Measurements from ENCODE around the gene HSPA12B.

HSPA12B gene, protein sequence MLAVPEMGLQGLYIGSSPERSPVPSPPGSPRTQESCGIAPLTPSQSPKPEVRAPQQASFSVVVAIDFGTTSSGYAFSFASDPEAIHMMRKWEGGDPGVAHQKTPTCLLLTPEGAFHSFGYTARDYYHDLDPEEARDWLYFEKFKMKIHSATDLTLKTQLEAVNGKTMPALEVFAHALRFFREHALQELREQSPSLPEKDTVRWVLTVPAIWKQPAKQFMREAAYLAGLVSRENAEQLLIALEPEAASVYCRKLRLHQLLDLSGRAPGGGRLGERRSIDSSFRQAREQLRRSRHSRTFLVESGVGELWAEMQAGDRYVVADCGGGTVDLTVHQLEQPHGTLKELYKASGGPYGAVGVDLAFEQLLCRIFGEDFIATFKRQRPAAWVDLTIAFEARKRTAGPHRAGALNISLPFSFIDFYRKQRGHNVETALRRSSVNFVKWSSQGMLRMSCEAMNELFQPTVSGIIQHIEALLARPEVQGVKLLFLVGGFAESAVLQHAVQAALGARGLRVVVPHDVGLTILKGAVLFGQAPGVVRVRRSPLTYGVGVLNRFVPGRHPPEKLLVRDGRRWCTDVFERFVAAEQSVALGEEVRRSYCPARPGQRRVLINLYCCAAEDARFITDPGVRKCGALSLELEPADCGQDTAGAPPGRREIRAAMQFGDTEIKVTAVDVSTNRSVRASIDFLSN

DNA sequence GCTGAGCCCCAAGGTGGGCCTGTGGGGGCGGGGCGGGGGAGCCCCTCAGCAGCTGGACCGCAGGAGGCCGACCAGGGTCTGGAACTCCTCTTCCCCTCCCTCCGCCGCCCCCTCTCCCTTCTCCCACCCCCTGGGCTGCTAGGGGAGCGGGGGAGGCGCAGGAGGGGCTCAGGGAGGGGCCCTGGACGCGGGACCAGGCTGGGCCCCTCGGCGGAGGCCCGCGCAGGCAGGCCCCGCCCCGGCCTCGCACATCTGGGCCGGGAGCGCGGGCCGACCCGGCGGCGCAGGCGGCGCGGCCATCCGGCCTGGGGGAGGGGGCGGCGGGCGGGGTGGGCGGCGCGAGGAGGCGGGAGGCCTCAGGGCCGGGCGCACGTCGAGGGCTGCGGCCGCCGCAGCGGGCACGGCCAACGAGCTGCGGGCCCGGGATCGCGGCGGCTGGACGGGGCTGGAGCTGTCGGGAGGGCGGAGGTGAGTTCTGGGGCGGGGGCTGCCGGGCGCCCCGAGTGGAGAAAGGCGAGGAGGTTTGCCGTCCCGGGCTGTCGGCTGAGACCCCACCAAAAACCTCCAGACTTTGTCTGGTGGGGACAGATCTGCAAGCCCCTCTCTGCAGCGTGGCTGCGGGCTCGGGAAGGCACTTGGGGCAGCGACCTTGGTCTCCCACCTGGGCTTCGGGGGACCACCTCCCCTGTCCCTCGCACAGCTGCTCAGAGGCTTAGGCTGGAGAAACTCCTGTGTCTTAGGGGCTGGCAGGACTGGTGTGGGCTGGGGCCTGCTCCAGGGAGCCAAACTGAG is at the start of gene HSPA12B:
Gene HSPA12B, plus strand, starts transcription at position 359 of the 792 bp plus-strand sequence. CDS start 5,990 bp downstream, outside the sequence.
- DNase-seq (ENCODE audit: low read depth): no peak

DNA sequence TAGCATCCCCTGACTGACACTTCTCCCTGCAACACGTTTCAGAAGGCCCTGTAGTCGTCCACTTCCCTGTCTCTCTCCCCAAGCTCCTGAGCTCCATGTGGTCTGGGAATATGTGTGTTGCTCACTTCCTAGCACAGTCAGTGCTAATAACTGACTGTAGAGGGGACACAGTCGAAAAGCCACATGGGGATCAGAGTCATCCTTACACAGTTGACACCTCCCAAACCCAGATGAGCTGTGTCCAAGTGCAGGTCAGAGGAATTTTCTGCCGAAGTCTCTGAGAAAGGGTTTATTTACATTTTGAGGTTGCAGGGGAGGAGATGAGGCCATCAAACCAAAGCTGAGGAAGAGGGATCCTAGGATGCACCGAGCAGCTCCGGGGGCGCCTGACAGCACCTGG is 47.1 kb upstream of the HSPA12B start:
- DNase-seq (ENCODE audit: low read depth): no peak

DNA sequence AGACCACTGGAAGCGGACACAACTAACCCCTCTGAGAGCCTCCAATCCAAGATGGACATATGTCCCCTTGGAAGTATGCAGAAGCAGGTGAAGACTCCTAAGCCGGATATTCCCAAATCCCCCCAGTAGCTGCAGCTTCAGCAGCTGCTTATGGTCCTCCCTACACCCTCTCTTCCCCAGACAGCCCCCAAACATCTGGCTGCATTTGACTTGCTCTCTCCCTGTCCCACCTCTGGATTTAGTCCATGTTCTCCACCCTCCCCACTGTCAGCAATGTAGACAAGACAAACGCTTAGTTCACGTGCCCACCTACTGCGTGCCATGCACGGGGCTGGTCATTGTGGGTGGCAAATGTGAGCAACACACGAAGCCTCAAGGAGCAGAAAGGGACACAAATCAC is 46.1 kb upstream of the HSPA12B start:
- DNase-seq (ENCODE audit: low read depth): no peak

DNA sequence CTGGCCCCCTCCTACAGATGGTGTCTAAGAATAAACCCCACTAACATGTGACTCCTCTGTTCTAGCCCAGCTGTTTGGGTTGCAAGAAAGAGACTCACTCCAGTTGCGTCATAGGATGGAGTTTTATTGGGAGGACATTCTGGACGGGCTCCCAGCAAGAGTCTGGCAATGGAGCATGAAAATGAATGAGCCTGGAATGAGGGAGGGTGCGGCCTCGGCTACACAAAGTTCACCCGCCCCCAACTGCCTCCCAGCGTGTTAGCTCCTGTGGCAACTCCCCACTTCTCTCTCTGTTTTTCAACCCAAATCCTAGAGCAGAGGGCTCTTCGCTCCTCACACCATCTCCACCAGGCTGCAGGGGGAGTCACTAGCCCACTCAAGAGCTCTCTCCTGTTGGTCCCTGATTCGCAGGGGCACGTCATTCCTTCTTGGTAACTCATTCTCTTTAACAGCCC is 45.6 kb upstream of the HSPA12B start:
- DNase-seq (ENCODE audit: low read depth): peak; percentile 96

DNA sequence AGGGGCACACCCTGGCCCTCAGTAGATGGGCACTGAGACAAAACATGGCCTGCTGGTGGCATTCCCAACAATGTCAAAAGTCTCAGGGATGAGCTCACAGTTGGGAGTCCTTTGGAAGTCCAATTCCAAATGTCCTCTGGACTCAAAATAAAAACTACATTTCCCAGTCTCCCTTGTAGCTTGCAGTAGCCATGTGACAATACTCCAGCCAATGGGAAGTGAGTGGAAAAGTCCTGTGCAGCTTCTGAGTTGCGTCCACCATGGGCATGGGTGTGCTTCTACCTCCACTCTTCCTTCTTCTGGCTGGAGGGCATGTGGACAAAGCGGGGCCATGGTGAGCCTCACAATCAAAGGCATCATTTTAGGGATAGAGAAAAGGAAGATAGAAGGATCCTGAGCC is 44.8 kb upstream of the HSPA12B start:
- no peak for DNase-seq (ENCODE audit: low read depth)

DNA sequence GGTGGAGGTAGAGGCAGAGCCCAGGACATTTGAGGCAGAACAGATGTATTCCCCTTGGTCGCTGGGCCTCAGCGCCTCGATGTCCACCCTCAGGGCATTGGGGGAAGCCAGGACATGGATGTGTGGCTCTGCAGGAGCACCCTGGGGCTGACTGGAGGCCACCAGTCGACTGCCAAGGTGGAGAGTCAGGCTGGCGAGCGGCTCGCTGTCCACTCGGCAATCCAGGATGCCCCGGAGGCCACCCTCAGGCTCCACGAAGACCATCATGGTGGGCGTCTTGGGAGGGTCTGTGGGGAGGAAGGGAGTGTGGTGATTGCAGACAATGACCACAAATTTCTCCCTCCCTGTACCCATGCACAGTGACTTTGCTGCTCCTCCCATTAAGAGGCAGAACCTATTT is 42.5 kb upstream of the HSPA12B start:
- no peak for DNase-seq (ENCODE audit: low read depth)

DNA sequence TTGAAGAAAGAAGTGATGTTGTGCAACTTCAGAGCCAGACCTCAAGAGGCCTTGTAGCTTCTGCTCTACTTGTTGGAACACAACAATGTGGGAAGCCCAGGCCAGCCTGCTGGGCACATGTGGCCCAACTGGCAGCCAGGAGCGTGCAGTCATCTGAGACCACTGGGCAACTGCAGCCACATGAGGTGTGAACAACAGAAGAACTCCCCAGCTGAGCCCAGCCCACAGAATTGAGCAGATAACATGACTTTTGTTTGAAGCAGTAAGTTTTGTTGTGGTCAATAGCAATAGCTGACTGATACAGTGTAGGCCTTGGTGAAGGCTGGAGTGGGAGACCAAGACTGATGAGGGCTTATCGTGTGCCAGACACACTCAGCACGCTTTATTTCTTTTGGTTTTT is 42.1 kb upstream of the HSPA12B start:
- no peak for DNase-seq (ENCODE audit: low read depth)

DNA sequence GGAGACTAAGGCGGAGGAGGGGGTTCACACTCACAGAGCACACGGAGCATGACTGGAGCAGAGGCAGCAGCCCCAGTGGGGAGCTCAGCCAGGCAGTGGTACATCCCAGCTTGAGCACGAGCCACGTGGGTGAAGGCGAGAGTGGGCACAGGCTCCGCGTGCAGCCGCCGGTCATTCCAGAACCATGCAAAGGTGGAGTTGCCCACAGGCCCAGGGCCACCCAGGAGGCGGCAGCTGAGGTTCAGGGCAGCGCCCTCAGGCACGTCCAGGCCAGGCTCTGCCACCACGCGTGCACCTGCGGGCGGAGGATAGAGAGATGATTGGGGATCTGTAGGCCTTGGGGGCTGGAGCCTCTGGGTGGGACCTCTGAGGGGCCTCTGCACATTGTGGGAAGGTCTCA is 41.2 kb upstream of the HSPA12B start:
- DNase-seq (ENCODE audit: low read depth): no peak

DNA sequence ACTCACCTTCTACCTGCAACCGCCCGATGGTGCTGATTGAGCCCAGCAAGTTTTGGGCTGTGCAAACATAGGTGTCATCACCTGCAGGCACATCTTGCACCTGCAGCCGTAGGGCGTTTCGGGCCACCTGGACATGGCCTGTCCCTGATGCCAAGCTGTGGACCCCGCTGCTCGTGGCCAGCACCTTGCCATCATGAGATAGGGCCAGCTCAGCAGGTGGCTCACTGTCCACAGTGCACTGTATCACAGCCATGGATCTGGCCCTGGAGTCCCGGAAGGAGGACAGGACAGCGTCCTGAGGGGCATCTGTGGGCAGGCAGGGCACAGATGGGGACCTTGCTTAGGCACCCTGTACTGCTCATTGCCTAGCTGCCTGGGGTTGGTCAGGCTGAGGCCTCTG is 40.6 kb upstream of the HSPA12B start:
- no peak for DNase-seq (ENCODE audit: low read depth)

DNA sequence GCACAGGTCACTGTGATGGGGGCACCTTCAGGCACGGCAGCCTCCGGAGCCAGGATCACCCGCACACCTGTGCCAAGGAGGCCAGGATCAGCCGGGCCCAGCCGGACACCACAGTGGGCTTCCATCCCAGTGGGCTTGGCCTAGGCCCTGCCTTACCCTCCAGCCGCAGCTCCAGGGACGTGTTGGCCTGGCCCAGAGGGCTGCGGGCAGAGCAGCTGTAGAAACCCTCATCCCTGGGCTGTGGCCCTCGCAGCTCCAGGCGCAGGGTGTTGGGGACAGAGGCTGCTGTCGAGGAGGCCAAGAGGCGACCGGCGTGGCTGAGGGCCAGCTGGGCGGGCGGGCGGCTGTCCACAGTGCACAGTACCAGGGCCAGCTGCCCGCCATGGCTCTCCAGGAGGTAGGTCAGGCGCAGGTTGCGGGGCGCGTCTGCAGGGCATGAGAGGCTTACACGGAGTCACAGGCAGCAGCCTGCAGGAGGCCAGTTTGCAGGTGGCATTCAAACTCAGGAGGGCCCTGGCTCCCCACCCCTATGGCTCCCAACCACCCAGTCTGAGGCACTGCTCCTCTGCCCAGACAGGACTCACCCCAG is 39.7 kb upstream of the HSPA12B start:
- DNase-seq (ENCODE audit: low read depth): no peak

DNA sequence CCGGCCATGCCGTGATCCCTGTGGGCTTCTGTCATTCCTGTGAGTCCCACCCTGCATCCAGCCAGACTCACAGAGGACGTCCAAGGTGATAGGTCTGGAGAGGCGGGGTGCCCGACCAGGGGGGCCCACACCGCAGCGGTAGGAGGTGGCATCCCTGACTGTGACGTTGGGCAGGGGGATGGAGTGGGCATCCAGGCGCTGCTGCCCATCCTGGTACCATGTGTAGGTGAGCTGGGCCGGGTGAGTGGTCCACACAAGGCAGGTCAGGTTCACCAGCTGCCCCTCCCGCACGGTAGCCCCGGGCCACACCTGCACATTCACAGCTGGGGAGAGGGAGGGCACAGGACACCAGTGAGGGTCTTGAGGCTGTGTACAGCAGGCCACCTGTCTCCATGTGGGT is 39.1 kb upstream of the HSPA12B start:
- no peak for DNase-seq (ENCODE audit: low read depth)

DNA sequence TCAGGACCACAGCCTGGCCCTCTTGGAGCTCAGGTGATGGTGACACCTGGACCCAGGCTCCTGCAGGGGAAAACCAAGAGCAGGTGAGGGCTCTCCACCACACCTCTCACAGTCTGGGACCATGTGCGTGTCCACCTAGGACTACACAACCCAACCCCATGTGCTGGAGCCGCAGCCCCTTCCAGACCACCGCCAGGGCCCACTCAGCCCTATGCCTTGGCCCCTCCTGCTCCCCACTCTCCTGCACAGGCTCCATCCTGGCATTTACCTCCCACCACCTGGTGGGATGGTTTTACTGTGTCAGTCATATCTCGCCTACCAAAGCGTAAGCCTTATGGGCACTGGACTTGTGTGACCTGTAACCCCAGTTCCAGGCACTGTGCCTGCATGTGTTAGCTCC is 37.6 kb upstream of the HSPA12B start:
- no peak for DNase-seq (ENCODE audit: low read depth)

DNA sequence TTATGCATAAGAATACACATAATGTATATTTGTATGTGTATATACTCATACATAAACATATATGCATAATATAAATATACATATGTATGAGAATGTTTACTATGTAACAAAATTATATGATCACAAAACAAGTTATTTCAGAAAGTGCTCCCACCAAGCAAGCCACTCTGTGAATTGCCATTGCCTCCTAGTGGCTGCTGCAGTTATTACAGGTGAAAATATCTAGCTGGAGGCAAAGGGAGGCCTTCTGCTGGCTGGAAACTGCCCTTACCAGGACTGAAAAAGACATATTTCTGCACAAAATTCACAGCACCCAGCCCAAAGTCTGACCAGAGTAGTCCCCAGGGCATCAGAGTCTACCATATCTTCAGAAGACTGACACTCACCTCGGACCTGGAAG is 36.3 kb upstream of the HSPA12B start:
- DNase-seq (ENCODE audit: low read depth): no peak

DNA sequence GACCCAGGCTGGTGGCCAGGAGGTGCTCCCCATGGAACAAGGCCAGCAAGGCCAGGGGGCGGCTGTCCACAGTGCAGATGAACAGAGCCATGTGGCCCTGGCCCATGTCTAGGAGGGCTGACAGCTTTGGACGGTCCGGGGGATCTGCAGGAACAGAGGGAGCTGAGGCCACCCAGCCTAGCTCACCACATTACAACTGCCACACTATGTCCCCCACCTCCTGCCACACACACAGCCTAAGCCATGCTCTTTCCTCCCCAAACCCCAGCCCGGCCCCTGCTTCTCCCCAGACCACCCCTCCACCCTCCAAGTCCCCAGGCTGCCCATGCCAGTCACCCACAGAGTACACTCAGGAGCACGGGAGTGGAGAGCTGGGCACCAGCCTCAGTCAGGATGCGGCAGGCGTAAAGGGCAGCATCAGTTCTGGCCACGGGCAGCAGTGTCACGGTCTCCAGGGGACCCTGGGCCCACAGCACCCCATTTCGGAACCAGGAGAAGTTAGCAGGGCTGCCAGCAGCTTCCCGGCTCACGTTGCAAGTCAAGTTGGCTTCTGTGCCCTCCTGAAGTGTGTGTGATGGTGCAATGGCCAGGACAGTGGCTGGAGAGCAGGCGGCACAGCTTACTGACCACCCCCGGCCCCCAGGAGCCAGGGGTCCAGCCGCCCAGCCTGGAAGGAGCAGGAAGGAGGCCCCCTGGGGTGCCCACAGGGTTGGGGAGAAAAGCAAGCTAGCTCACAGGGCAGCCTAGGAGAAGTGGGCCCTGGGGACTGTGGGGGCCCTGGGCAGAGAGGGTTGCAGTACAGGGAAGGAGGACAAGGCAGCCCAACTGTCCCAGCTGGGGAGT is 35.5 kb upstream of the HSPA12B start:
- DNase-seq (ENCODE audit: low read depth): no peak

DNA sequence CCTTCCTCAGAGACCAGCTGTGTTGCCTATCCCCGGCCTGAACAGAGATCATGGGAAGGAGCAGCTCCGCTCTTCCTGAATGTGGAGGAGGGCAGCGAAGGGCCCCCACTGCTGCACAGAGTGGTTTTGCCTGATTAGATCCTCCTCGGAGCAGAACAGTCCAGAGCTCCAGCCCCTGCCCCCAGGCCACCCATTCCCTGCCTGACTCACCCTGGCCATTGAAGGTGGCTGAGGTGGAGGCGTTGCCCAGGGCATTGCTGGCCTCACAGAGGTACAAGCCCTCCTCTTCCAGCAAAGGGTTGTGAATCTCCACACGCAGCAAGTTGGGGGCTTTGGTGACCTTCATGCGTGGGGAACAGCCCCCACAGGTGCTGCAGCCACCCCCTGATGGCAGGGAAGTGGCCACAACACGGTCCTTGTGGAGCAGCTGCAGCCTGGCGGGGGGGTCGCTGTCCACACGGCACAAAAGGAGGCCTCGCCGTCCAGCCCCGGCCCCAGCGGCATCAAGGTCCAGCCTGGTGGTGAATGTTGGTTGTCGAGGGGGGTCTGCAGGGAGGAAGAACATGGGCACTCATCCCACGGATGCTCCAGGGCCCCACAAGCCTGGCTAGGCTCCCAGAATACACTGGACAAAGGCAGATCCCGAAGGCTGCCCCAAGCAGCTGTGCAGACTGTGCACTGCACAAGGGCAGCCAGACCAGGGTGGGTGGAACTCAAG is 34.7 kb upstream of the HSPA12B start:
- no peak for DNase-seq (ENCODE audit: low read depth)

DNA sequence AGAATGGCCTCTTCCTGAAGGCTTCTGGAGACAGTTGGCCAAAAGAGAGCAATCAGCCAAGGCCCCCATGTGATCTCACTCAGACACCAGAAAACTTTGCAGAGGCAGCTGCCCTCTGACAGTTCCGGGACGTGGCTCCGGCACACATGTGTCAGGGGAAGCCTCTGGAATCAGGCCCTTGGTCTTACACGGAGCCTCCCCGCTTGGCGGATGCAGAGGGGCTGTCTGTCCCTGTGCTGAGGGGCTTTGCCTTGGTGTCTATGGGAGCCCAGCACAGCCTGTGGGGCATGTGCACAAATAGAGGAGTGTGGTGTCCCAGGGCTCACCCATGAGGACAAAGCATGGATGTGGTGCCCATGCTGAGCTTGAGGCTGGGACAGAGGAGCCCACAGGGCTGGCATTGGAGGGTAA is 33.9 kb upstream of the HSPA12B start:
- DNase-seq (ENCODE audit: low read depth): no peak

DNA sequence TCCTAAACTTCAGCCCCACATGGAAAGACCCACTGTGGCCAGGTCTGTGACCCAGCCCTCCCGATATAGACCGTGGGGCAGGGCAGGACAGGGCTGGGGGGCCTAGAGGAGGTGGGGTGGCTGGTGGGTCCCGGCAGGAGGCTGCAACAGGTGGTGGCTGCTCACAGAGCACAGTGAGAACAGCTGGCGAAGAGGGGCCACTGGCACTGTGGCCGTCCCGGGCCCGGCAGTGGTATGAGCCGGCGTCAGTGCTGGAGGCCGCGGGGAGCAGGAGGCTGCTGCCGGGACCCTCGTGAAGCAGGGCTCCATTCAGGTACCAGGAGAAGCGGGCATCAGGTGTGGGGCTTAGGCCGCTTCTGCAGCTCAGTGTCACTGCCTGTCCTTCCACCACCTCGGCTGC is 33.4 kb upstream of the HSPA12B start:
- no peak for DNase-seq (ENCODE audit: low read depth)

DNA sequence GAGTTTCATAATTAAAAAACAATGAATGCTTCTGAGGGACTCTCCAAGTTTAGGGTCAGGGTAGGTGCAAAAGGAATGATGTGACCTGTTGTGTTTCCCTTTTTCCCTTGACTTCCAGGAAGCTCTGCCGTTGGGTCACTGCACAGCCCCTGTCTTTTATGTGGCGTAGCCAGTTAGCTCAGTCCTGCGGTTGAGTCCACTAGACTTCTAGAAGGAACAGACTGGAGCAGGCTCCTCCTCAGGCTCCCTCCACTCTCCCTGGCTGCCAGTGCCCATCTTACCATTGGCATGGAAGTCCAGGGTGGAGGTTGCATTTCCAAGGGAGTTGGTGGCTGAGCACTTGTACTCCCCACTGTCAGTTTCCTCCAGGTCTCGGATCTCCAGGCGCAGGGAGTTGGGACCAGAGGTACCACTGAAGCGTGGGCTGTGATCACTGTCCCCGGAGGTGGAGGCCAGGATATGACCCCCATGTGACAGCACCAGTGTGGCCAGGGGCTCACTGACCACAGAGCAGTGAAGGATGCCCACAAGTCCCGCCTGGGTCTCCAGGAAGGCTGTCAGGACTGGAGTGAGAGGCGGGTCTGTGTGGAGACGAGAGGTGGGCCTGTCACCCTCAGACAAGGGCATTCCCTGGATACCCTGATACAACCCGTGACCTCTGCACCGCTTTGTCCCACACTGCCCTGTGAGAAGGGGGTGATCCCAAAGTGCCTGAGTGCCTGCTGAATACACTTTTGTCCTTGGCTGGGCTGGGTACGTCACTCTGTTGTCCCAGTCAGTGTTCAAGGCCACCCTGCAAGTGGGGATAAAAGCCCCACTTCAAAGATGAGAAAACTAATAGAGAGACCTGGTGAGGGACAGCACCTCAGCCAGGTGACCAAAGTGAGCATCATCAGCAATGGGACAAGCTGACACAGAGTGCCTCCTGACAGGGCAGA is 31.2 kb upstream of the HSPA12B start:
- DNase-seq (ENCODE audit: low read depth): no peak

DNA sequence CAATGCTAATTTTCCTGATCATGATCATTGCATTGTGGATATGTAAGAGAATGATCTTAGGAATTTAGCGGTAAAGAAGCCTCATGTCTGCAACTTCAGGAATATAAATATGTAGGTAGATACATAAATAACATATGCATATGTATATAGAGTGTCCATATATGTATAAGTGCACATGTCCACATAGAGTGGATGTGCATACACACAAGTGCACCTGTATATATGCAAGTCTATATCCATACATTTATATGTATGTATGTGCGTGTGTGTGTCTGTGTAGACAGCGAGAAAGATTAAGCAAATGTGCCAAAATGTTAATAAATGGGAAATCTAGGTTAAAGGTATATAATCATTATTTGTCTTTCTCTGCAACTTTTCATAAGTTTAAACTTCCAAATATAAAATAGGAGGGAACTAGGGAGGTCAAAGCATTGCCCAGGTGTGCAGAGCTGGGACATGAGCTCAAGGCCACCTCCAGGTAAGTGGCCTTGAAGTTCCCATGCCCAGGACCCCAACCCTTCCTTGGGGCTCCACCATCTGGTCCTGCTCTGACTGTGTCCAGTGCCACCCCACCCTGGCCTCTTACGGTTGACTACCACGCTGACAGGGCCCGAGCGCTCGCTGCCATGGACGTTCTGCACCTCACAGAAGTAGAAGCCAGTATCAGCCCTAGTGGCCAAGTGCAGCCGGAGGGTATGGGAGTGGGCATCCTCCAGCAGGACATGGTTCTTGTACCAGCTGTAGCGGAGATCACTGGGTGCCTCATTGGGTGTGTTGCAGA is 29.7 kb upstream of the HSPA12B start:
- DNase-seq (ENCODE audit: low read depth): no peak

All from GM04504 (cell line).